A172 (cell line): Measurements from ENCODE around the gene CREB3L2. TPM values are rescaled to one million over a fixed set of nuclear protein-coding genes. Genes with fewer than 3 reads are reported as not detected.
A peak's percentile ranks its signal among the peaks of the same experiment; 100 is the strongest.
"Not testable (repeated sequence)": the region's sequence is repeated elsewhere in the genome, so short reads cannot be mapped to it uniquely, and the experiment has no call there.

Source experiments
- DNase-seq: peaks from one replicate; pipeline ENCODE4 v3.0.0-alpha.2; 2015; ENCODE audit warnings: low spot score
- total RNA-seq: library from RNA; depleted of rRNA; stranded (reverse); fragments of >200 nt; shearing (Covaris generic); gene quantifications from 2 replicates; pipeline ENCODE4 v1.2.3, GENCODE V29; 2014

The CREB3L2 gene
- total RNA-seq, 1 experiment from 2014 or later: 5.5 TPM

- no peak for DNase-seq
Observed at GRCh38 chr7:137933270-137934017, 68.4 kb downstream of the CREB3L2 start.

- DNase-seq: peak; percentile 15
Observed at GRCh38 chr7:137932881-137933269, 69.0 kb downstream of the CREB3L2 start.

- no peak for DNase-seq
Observed at GRCh38 chr7:137931823-137932222, 70.1 kb downstream of the CREB3L2 start.

GRCh38 chr7:137930581-137930980 is 71.3 kb downstream of the CREB3L2 start:
- DNase-seq: peak; percentile 27

- no peak for DNase-seq
Observed at GRCh38 chr7:137928626-137929025, 73.3 kb downstream of the CREB3L2 start.

- no peak for DNase-seq
Observed at GRCh38 chr7:137927386-137927785, 74.5 kb downstream of the CREB3L2 start.

- DNase-seq: not testable (repeated sequence)
Observed at GRCh38 chr7:137926206-137926605, 75.7 kb downstream of the CREB3L2 start.

GRCh38 chr7:137925754-137926153 is 76.1 kb downstream of the CREB3L2 start:
- DNase-seq: no peak

GRCh38 chr7:137925091-137925490 is 76.8 kb downstream of the CREB3L2 start:
- DNase-seq: no peak

- no peak for DNase-seq
Observed at GRCh38 chr7:137923380-137923779, 78.5 kb downstream of the CREB3L2 start.

GRCh38 chr7:137920637-137921399 is 81.1 kb downstream of the CREB3L2 start:
- no peak for DNase-seq

- no peak for DNase-seq
Observed at GRCh38 chr7:137919987-137920386, 81.9 kb downstream of the CREB3L2 start.

GRCh38 chr7:137916980-137917645 is 84.8 kb downstream of the CREB3L2 start:
- DNase-seq: no peak

- no peak for DNase-seq
Observed at GRCh38 chr7:137916564-137916963, 85.3 kb downstream of the CREB3L2 start.

GRCh38 chr7:137915266-137915665 is 86.6 kb downstream of the CREB3L2 start:
- no peak for DNase-seq

GRCh38 chr7:137913985-137914384 is 87.9 kb downstream of the CREB3L2 start:
- DNase-seq: no peak

- DNase-seq: no peak
Observed at GRCh38 chr7:137909042-137909441, 92.8 kb downstream of the CREB3L2 start.

- DNase-seq: no peak
Observed at GRCh38 chr7:137908106-137908505, 93.8 kb downstream of the CREB3L2 start.

GRCh38 chr7:137906636-137907035 is 95.2 kb downstream of the CREB3L2 start:
- DNase-seq: not testable (repeated sequence)

- DNase-seq: no peak
Observed at GRCh38 chr7:137904833-137905232, 97.1 kb downstream of the CREB3L2 start.

- DNase-seq: peak; percentile 79
Observed at GRCh38 chr7:137903382-137904169, 98.3 kb downstream of the CREB3L2 start.

GRCh38 chr7:137900137-137900536 is 101.7 kb downstream of the CREB3L2 start:
- DNase-seq: no peak
